HCT116 (cell line): Measurements from ENCODE around the gene CPLANE2.

Source experiments
- EZH2 ChIP-seq: fragments of 200-600 bp; sonication (generic); IDR thresholded peaks from 2 replicates; pipeline ENCODE4 v1.6.1; 2017; ENCODE audit warnings: antibody characterized with exemption, mixed run types
- EZH2phosphoT487 ChIP-seq: fragments of 200-600 bp; IDR thresholded peaks from 2 replicates; pipeline ENCODE4 v1.6.1; 2018; ENCODE audit warnings: antibody characterized with exemption, borderline replicate concordance
- JUND ChIP-seq: IDR thresholded peaks from 2 replicates; pipeline ENCODE4 v1.6.1; 2012
- POLR2A ChIP-seq: IDR thresholded peaks from 2 replicates; pipeline ENCODE4 v1.7.0; 2011; ENCODE audit warnings: borderline replicate concordance; ENCODE audit not compliant: insufficient read depth, insufficient read length; ENCODE audit errors: extremely low read depth
- RAD21 ChIP-seq: IDR thresholded peaks from 2 replicates; pipeline ENCODE4 v1.6.1; 2012; ENCODE audit warnings: low read depth, mild to moderate bottlenecking
- TCF7L2 ChIP-seq: IDR thresholded peaks from 2 replicates; pipeline ENCODE4 v1.7.0; 2011; ENCODE audit warnings: borderline replicate concordance, inconsistent platforms; ENCODE audit not compliant: insufficient read depth, insufficient read length; ENCODE audit errors: extremely low read depth
- YY1 ChIP-seq: IDR thresholded peaks from 2 replicates; pipeline ENCODE4 v1.6.1; 2011; ENCODE audit warnings: low read length, low read depth, moderate library complexity, mild to moderate bottlenecking; ENCODE audit not compliant: insufficient replicate concordance; ENCODE audit errors: extremely low read depth
- TF ChIP-seq, protein P1 (sequence below): IDR thresholded peaks from 2 replicates; pipeline ENCODE4 v1.6.1; 2011; ENCODE audit warnings: mild to moderate bottlenecking, low read length, moderate library complexity; ENCODE audit not compliant: insufficient replicate concordance; ENCODE audit errors: extremely low read depth
- TF ChIP-seq, protein P2 (sequence below), 3 experiments: fragments of 200-600 bp in 1 of 3; sonication (generic) in 1 of 3; IDR thresholded peaks in 2 of 3; conservative IDR thresholded peaks in 1 of 3; 2 replicates each; pipeline ENCODE4 v1.5.1; 2012 to 2017; ENCODE audit warnings: low read depth in 2 of 3, low read length in 2 of 3, antibody characterized with exemption in 1 of 3, borderline replicate concordance in 1 of 3, control low read depth in 1 of 3, mild to moderate bottlenecking in 1 of 3, mixed read lengths in 1 of 3, mixed run types in 1 of 3, moderate library complexity in 1 of 3; ENCODE audit not compliant: insufficient read depth in 1 of 3
- TF ChIP-seq, protein P3 (sequence below): IDR thresholded peaks from 2 replicates; pipeline ENCODE4 v1.6.1; 2012

DNA sequence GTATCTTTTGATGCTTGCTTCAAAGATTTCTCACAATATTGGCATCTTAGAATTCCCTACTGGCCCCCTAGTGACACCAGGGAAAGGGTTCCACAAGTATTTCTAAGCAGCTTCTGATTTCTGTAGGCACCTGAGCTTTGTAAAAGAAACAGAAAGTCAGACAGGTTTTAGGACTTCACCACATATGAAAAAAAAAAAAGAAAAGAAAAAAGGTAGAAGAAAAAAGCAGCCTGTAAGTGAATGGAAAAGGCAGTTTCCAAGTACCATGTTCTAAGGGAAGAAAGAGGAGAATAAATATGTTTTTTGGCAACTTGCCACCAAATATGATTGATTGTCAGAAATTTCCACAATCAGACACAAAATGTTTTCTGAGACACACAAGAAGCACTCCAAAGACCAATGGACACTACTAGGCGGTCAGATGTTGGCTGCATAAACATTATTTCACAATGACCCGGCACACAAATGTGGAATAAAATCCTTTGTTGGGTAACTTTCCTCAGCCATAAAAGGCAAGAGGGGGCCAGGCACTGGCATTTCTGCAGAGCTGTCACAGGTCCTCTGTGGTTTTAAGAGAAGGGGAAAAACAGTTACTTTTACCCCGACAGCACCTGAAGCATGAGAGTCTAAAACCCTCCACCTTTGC, 12.7 kb upstream of the CPLANE2 start:
- TF ChIP-seq, protein P1, sequence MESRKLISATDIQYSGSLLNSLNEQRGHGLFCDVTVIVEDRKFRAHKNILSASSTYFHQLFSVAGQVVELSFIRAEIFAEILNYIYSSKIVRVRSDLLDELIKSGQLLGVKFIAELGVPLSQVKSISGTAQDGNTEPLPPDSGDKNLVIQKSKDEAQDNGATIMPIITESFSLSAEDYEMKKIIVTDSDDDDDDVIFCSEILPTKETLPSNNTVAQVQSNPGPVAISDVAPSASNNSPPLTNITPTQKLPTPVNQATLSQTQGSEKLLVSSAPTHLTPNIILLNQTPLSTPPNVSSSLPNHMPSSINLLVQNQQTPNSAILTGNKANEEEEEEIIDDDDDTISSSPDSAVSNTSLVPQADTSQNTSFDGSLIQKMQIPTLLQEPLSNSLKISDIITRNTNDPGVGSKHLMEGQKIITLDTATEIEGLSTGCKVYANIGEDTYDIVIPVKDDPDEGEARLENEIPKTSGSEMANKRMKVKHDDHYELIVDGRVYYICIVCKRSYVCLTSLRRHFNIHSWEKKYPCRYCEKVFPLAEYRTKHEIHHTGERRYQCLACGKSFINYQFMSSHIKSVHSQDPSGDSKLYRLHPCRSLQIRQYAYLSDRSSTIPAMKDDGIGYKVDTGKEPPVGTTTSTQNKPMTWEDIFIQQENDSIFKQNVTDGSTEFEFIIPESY, result no peak
- TF ChIP-seq EZH2phosphoT487 (no peak), POLR2A (no peak), RAD21 (no peak), YY1 (no peak), EZH2 (no peak), JUND (no peak), TCF7L2 (no peak)
- TF ChIP-seq, protein P2, sequence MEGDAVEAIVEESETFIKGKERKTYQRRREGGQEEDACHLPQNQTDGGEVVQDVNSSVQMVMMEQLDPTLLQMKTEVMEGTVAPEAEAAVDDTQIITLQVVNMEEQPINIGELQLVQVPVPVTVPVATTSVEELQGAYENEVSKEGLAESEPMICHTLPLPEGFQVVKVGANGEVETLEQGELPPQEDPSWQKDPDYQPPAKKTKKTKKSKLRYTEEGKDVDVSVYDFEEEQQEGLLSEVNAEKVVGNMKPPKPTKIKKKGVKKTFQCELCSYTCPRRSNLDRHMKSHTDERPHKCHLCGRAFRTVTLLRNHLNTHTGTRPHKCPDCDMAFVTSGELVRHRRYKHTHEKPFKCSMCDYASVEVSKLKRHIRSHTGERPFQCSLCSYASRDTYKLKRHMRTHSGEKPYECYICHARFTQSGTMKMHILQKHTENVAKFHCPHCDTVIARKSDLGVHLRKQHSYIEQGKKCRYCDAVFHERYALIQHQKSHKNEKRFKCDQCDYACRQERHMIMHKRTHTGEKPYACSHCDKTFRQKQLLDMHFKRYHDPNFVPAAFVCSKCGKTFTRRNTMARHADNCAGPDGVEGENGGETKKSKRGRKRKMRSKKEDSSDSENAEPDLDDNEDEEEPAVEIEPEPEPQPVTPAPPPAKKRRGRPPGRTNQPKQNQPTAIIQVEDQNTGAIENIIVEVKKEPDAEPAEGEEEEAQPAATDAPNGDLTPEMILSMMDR (IDR thresholded peaks at IDR 0.05 in 2 of 3, conservative IDR thresholded peaks at IDR 0.05 in 1 of 3; ENCODE audit: borderline replicate concordance in 1 of 3, insufficient read depth in 1 of 3, low read depth in 2 of 3, low read length in 2 of 3), result no peak
- TF ChIP-seq, protein P3, sequence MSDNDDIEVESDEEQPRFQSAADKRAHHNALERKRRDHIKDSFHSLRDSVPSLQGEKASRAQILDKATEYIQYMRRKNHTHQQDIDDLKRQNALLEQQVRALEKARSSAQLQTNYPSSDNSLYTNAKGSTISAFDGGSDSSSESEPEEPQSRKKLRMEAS, result no peak
